SHP77 treated with DMSO at 0.1 percent for 48 hours (cell line): ENCODE measurements around the gene FMNL2.

Experiments used
- DNase-seq: peaks from one replicate; lab custom pipeline; 2025; lab: John Stamatoyannopoulos, UW

Gene FMNL2

GRCh38 chr2:152615177-152615576 is 280.2 kb downstream of the FMNL2 start:
- DNase-seq = no peak

GRCh38 chr2:152617456-152618192 is 282.6 kb downstream of the FMNL2 start:
- no peak for DNase-seq

- DNase-seq = no peak
Observed at GRCh38 chr2:152618193-152618564, 283.2 kb downstream of the FMNL2 start.

- no peak for DNase-seq
Observed at GRCh38 chr2:152620208-152620607, 285.2 kb downstream of the FMNL2 start.

- DNase-seq = no peak
Observed at GRCh38 chr2:152620985-152621384, 286.0 kb downstream of the FMNL2 start.

- no peak for DNase-seq
Observed at GRCh38 chr2:152622219-152622618, 287.2 kb downstream of the FMNL2 start.

GRCh38 chr2:152623076-152623740 is 288.2 kb downstream of the FMNL2 start:
- DNase-seq = no peak

GRCh38 chr2:152623775-152624174 is 288.8 kb downstream of the FMNL2 start:
- DNase-seq = no peak

- no peak for DNase-seq
Observed at GRCh38 chr2:152624805-152625204, 289.8 kb downstream of the FMNL2 start.

- DNase-seq = no peak
Observed at GRCh38 chr2:152626911-152627339, 292.0 kb downstream of the FMNL2 start.

GRCh38 chr2:152627351-152627957 is 292.5 kb downstream of the FMNL2 start:
- no peak for DNase-seq

- no peak for DNase-seq
Observed at GRCh38 chr2:152629202-152629601, 294.2 kb downstream of the FMNL2 start.

GRCh38 chr2:152630466-152630865 is 295.5 kb downstream of the FMNL2 start:
- DNase-seq = no peak

- DNase-seq = no peak
Observed at GRCh38 chr2:152632736-152633135, 297.8 kb downstream of the FMNL2 start.

GRCh38 chr2:152635635-152636298 is 300.8 kb downstream of the FMNL2 start:
- no peak for DNase-seq

- DNase-seq = no peak
Observed at GRCh38 chr2:152637251-152637650, 302.3 kb downstream of the FMNL2 start.

GRCh38 chr2:152638056-152638455 is 303.1 kb downstream of the FMNL2 start:
- no peak for DNase-seq

GRCh38 chr2:152638590-152638989 is 303.6 kb downstream of the FMNL2 start:
- no peak for DNase-seq

GRCh38 chr2:152644189-152644873 is 309.4 kb downstream of the FMNL2 start:
- DNase-seq = no peak

GRCh38 chr2:152646264-152646663 is 311.3 kb downstream of the FMNL2 start:
- DNase-seq = no peak

- no peak for DNase-seq
Observed at GRCh38 chr2:152646775-152647174, 311.8 kb downstream of the FMNL2 start.

GRCh38 chr2:152647552-152647951 is 312.6 kb downstream of the FMNL2 start:
- DNase-seq = no peak
